Measurements from ENCODE around the gene ZNF41. TPM values are rescaled to one million over a fixed set of nuclear protein-coding genes. Genes with fewer than 3 reads are reported as not detected.

Gene ZNF41
- total RNA-seq, 1 donor from 2014 or later = 10.4 TPM

DNA sequence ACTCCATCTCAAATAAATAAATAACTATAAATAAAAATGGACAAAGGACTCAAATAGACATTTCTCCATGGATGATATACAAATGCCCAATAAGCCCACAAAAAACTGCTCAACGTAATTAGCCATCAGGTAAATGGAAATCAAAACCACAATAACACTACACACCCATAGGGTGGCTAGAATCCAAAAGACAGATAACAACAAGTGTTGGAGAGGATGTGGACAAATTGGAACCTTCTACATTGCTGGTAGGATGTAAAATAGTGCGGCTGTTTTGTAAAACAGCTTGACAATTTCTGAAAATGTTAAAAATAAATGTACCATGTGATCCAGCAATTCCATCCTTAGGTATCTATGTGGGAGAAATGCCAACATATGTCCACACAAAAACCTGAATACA is 60.6 kb downstream of the ZNF41 start:
- no peaks in the 10 kb centered on the region for H3K9me3 ChIP-seq
- no peaks in the 10 kb centered on the region for H3K27me3 ChIP-seq (ENCODE audit: low read depth)
- TF ChIP-seq, protein P1, sequence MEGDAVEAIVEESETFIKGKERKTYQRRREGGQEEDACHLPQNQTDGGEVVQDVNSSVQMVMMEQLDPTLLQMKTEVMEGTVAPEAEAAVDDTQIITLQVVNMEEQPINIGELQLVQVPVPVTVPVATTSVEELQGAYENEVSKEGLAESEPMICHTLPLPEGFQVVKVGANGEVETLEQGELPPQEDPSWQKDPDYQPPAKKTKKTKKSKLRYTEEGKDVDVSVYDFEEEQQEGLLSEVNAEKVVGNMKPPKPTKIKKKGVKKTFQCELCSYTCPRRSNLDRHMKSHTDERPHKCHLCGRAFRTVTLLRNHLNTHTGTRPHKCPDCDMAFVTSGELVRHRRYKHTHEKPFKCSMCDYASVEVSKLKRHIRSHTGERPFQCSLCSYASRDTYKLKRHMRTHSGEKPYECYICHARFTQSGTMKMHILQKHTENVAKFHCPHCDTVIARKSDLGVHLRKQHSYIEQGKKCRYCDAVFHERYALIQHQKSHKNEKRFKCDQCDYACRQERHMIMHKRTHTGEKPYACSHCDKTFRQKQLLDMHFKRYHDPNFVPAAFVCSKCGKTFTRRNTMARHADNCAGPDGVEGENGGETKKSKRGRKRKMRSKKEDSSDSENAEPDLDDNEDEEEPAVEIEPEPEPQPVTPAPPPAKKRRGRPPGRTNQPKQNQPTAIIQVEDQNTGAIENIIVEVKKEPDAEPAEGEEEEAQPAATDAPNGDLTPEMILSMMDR (IDR thresholded peaks at IDR 0.05) = no peak
- ATAC-seq = no peak
- H3K4me3 ChIP-seq = no peak overlapping the region
- intact Hi-C loops (cut with DNase I) = no loop called here
- no peaks in the 10 kb centered on the region for H3K4me1 ChIP-seq
- no peak for DNase-seq
- no peak overlapping the region for H3K27ac ChIP-seq
- no peaks in the 10 kb centered on the region for H3K36me3 ChIP-seq

DNA sequence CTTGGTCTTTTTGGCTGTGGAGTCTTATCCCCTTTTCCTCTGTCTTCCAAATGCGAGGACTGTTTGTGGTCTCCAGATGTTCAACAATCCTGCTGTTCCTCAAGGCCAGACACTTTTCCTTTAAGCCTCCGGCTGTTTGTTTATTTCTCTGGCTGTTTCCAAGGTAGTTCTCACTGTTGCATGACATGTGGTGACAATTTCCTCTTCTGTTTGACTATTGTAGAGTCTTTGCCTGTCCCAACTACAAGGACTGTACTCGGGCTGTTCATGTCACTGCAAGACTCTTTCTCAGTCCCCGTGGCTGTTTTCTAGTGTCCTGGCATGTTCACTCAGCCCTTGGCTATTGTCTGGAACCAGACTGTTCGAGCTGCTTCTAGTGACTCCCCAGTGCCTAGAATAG is 62.1 kb downstream of the ZNF41 start:
- intact Hi-C loops (cut with DNase I) = no loop called here
- H3K36me3 ChIP-seq = no peaks in the 10 kb centered on the region
- H3K27me3 ChIP-seq (ENCODE audit: low read depth) = no peaks in the 10 kb centered on the region
- H3K27ac ChIP-seq = no peak overlapping the region
- H3K9me3 ChIP-seq = no peaks in the 10 kb centered on the region
- no peak for ATAC-seq
- no peak overlapping the region for H3K4me3 ChIP-seq
- no peaks in the 10 kb centered on the region for H3K4me1 ChIP-seq
- no peak for DNase-seq
- TF ChIP-seq, protein P1 (IDR thresholded peaks at IDR 0.05) = no peak

DNA sequence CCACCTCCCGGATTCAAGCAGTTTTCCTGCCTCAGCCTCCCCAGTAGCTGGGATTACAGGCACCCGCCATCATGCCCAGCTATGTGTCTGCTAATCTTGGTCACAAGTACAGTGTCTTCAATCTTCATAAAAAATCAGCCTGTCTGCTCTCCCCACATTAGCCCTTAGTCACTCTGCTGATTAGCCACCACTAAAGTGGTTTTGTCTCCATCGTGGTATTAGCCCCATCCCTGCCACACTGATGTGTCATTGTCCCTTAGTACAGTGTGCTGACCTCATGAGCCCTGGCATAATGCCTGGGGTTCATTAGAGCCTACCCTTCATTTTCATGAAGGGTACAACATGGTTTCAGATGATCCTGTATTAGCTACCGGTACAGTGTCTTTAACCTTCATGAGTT is 62.8 kb downstream of the ZNF41 start:
- TF ChIP-seq, protein P1 (IDR thresholded peaks at IDR 0.05) = no peak
- Histone ChIP-seq H3K27me3 (ENCODE audit: low read depth) (no peaks in the 10 kb centered on the region), H3K4me1 (no peaks in the 10 kb centered on the region), H3K9me3 (no peaks in the 10 kb centered on the region), H3K36me3 (no peaks in the 10 kb centered on the region), H3K27ac (no peak overlapping the region), H3K4me3 (no peak overlapping the region)
- DNase-seq (no peak), ATAC-seq (no peak)
- intact Hi-C loops (cut with DNase I) = no loop called here

DNA sequence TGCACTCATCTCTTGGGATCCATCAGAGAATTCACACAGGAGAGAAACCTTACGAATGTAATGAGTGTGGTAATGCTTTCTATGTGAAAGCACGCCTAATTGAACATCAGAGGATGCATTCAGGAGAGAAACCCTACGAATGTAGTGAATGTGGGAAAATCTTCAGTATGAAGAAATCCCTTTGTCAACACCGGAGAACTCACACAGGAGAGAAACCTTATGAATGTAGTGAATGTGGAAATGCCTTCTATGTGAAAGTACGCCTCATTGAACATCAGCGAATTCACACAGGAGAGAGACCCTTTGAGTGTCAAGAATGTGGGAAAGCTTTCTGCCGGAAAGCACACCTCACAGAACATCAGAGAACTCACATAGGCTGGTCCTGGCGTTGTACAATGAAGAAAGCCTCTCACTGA is 69.8 kb downstream of the ZNF41 start:
- ATAC-seq = no peak
- H3K9me3 ChIP-seq = peaks cover 15% of the 10 kb centered on the region

More for the DNA sequence above, 69.8 kb downstream of the ZNF41 start:
- TF ChIP-seq, protein P1 (IDR thresholded peaks at IDR 0.05) = no peak
- DNase-seq = no peak
- H3K4me1 ChIP-seq = no peaks in the 10 kb centered on the region
- H3K4me3 ChIP-seq = no peak overlapping the region
- no peaks in the 10 kb centered on the region for H3K27me3 ChIP-seq (ENCODE audit: low read depth)
- no peaks in the 10 kb centered on the region for H3K36me3 ChIP-seq
- intact Hi-C loops (cut with DNase I) = no loop called here
- H3K27ac ChIP-seq = no peak overlapping the region

Other genes with a start within 250 kb of the ZNF41 start
- 0.21 TPM for gene ZNF157, start 112.6 kb downstream of the ZNF41 start, total RNA-seq
- gene ARAF, start 78.0 kb upstream of the ZNF41 start, total RNA-seq = 90.1 TPM
- gene TIMP1, start 99.2 kb upstream of the ZNF41 start, total RNA-seq = 189 TPM
- 0.44 TPM for gene SYN1, start 136.6 kb upstream of the ZNF41 start, total RNA-seq
- gene CFP, start 146.7 kb upstream of the ZNF41 start, total RNA-seq = 24.8 TPM
- gene ELK1, start 167.3 kb upstream of the ZNF41 start, total RNA-seq = 25.3 TPM
- 85.5 TPM for gene UXT, start 176.0 kb upstream of the ZNF41 start, total RNA-seq

All from lower lobe of right lung (tissue), 2 donors.